ENCODE data around the gene ZNF681. TPM values are rescaled to one million over a fixed set of nuclear protein-coding genes. Genes with fewer than 3 reads are reported as not detected.

The ZNF681 gene
- total RNA-seq, 1 donor from 2014 or later: 9.4 TPM

GRCh38 chr19:23789246-23789645 is 30.6 kb upstream of the ZNF681 start:
- H3K27me3 Mint-ChIP-seq (ENCODE audit: low read depth): no peaks in the 10 kb centered on the region
- DNase-seq (ENCODE audit: low read depth, low spot score): no peak
- TF ChIP-seq CTCF (conservative IDR thresholded peaks at IDR 0.05): no peak
- H3K27ac Mint-ChIP-seq (ENCODE audit: unreplicated experiment): no peak overlapping the region
- H3K4me1 Mint-ChIP-seq: no peaks in the 10 kb centered on the region
- peaks cover 53% of the 10 kb centered on the region for H3K36me3 Mint-ChIP-seq (ENCODE audit: low read depth)
- no peak overlapping the region for H3K4me3 Mint-ChIP-seq
- H3K9me3 Mint-ChIP-seq: peaks cover 4% of the 10 kb centered on the region

GRCh38 chr19:23788411-23788810 is 29.7 kb upstream of the ZNF681 start:
- TF ChIP-seq CTCF (conservative IDR thresholded peaks at IDR 0.05): no peak
- peaks cover 3% of the 10 kb centered on the region for H3K9me3 Mint-ChIP-seq
- peaks cover 55% of the 10 kb centered on the region for H3K36me3 Mint-ChIP-seq (ENCODE audit: low read depth)
- H3K27ac Mint-ChIP-seq (ENCODE audit: unreplicated experiment): no peak overlapping the region
- no peaks in the 10 kb centered on the region for H3K4me1 Mint-ChIP-seq
- no peak for DNase-seq (ENCODE audit: low read depth, low spot score)
- H3K4me3 Mint-ChIP-seq: no peak overlapping the region
- no peaks in the 10 kb centered on the region for H3K27me3 Mint-ChIP-seq (ENCODE audit: low read depth)

GRCh38 chr19:23787106-23787505 is 28.4 kb upstream of the ZNF681 start:
- Mint-ChIP-seq H3K36me3 (ENCODE audit: low read depth) (peaks cover 57% of the 10 kb centered on the region), H3K9me3 (no peaks in the 10 kb centered on the region), H3K27me3 (ENCODE audit: low read depth) (no peaks in the 10 kb centered on the region), H3K4me1 (no peaks in the 10 kb centered on the region), H3K27ac (ENCODE audit: unreplicated experiment) (no peak overlapping the region), H3K4me3 (no peak overlapping the region)
- TF ChIP-seq CTCF (conservative IDR thresholded peaks at IDR 0.05): no peak
- DNase-seq (ENCODE audit: low read depth, low spot score): no peak

- no peak for TF ChIP-seq CTCF (conservative IDR thresholded peaks at IDR 0.05)
- no peak overlapping the region for H3K4me3 Mint-ChIP-seq
- H3K4me1 Mint-ChIP-seq: no peaks in the 10 kb centered on the region
- peaks cover 60% of the 10 kb centered on the region for H3K36me3 Mint-ChIP-seq (ENCODE audit: low read depth)
- no peak overlapping the region for H3K27ac Mint-ChIP-seq (ENCODE audit: unreplicated experiment)
- no peaks in the 10 kb centered on the region for H3K27me3 Mint-ChIP-seq (ENCODE audit: low read depth)
- H3K9me3 Mint-ChIP-seq: no peaks in the 10 kb centered on the region
- DNase-seq (ENCODE audit: low read depth, low spot score): no peak
These were observed 27.3 kb upstream of the ZNF681 start for GRCh38 chr19:23785982-23786381.

GRCh38 chr19:23784274-23784673 is 25.6 kb upstream of the ZNF681 start:
- H3K27ac Mint-ChIP-seq (ENCODE audit: unreplicated experiment): no peak overlapping the region
- no peak for TF ChIP-seq CTCF (conservative IDR thresholded peaks at IDR 0.05)
- H3K4me1 Mint-ChIP-seq: no peaks in the 10 kb centered on the region
- no peak for DNase-seq (ENCODE audit: low read depth, low spot score)
- no peaks in the 10 kb centered on the region for H3K9me3 Mint-ChIP-seq
- peaks cover 67% of the 10 kb centered on the region for H3K36me3 Mint-ChIP-seq (ENCODE audit: low read depth)
- H3K27me3 Mint-ChIP-seq (ENCODE audit: low read depth): no peaks in the 10 kb centered on the region
- no peak overlapping the region for H3K4me3 Mint-ChIP-seq

- no peak for TF ChIP-seq CTCF (conservative IDR thresholded peaks at IDR 0.05)
- Mint-ChIP-seq H3K9me3 (peaks cover under 1% of the 10 kb centered on the region), H3K4me3 (no peak overlapping the region), H3K27me3 (ENCODE audit: low read depth) (no peaks in the 10 kb centered on the region), H3K27ac (ENCODE audit: unreplicated experiment) (no peak overlapping the region), H3K4me1 (no peaks in the 10 kb centered on the region), H3K36me3 (ENCODE audit: low read depth) (peaks cover 66% of the 10 kb centered on the region)
- no peak for DNase-seq (ENCODE audit: low read depth, low spot score)
These were observed 24.9 kb upstream of the ZNF681 start for GRCh38 chr19:23783636-23784035.

Data from neural crest cell (in vitro differentiated cells).